A549 (cell line): ENCODE results near the gene PDIA3. TPM values are rescaled to one million over a fixed set of nuclear protein-coding genes. Genes with fewer than 3 reads are reported as not detected.
A peak's percentile ranks its signal among the peaks of the same experiment; 100 is the strongest.
"Not testable (repeated sequence)": the region's sequence is repeated elsewhere in the genome, so short reads cannot be mapped to it uniquely, and the experiment has no call there.

Experiments used
- ATAC-seq, 2 experiments: fragments of 200-7000 bp in 1 of 2; fragments of >200 bp in 1 of 2; cut with Nextera tagmentation in 1 of 2; cut with Tn5 transposase in 1 of 2; 3 replicates each; pipeline versions ENCODE4 v1.8.0 to v1.9.1; 2018 to 2020; ENCODE audit warnings: mild to moderate bottlenecking in 1 of 2, moderate library complexity in 1 of 2
- CTCF ChIA-PET: fragments of 300-600 bp; sonication (Branson Sonifier 250); formaldehyde crosslinking; extraction: SDS; loops from one replicate; lab custom pipeline; 2021; ENCODE audit warnings: antibody characterized with exemption, inconsistent platforms; lab: Yijun Ruan, JAX
- POLR2A ChIA-PET: fragments of 350-600 bp; formaldehyde crosslinking; extraction: SDS; loops from one replicate; lab custom pipeline; 2021; ENCODE audit warnings: antibody characterized with exemption, inconsistent platforms; lab: Yijun Ruan, JAX
- DNase-seq, 2 experiments: peaks; one replicate each; pipeline versions ENCODE4 v3.0.0 to v3.0.0-alpha.2; 2011 to 2016; ENCODE audit warnings: low read depth in 1 of 2, low spot score in 1 of 2
- FAIRE-seq: peaks from 2 replicates; lab custom pipeline; 2011; peaks lifted over from hg19 to GRCh38; lab: Jason Lieb, UNC
- H3K27ac ChIP-seq, 2 experiments: fragments of >200 bp; sonication (Bioruptor Twin); formaldehyde crosslinking; 3 replicates each; pipeline ENCODE4 v1.5.1; 2016 to 2017
- H3K4me1 ChIP-seq: fragments of >200 bp; sonication (Bioruptor Twin); formaldehyde crosslinking; 3 replicates; pipeline ENCODE4 v1.6.1; 2016
- H3K4me2 ChIP-seq: fragments of >200 bp; sonication (Bioruptor Twin); formaldehyde crosslinking; 3 replicates; pipeline ENCODE4 v1.6.1; 2016
- H3K4me3 ChIP-seq: fragments of >200 bp; sonication (Bioruptor Twin); formaldehyde crosslinking; 3 replicates; pipeline ENCODE4 v1.5.1; 2016
- H3K9me3 ChIP-seq: fragments of >200 bp; sonication (Bioruptor Twin); formaldehyde crosslinking; 3 replicates; pipeline ENCODE4 v1.6.1; 2016
- BCL3 ChIP-seq: fragments of >200 bp; sonication (Bioruptor Twin); formaldehyde crosslinking; IDR thresholded peaks from 3 replicates; pipeline ENCODE4 v1.6.1; 2016
- CBX2 ChIP-seq: fragments of 200-600 bp; sonication (generic); IDR thresholded peaks from 2 replicates; pipeline ENCODE4 v1.6.1; 2016; ENCODE audit warnings: low read depth, mild to moderate bottlenecking, borderline replicate concordance
- CBX8 ChIP-seq: fragments of 200-600 bp; sonication (generic); IDR thresholded peaks from 2 replicates; pipeline ENCODE4 v1.6.1; 2016
- CEBPB ChIP-seq, 2 experiments: fragments of >200 bp in 1 of 2; sonication (Bioruptor Twin) in 1 of 2; formaldehyde crosslinking in 1 of 2; IDR thresholded peaks; 2 replicates each; pipeline ENCODE4 v1.6.1; 2012 to 2016
- CHD4 ChIP-seq: fragments of 200-600 bp; sonication (generic); IDR thresholded peaks from 2 replicates; pipeline ENCODE4 v1.6.1; 2016; ENCODE audit warnings: antibody characterized with exemption, mild to moderate bottlenecking, borderline replicate concordance
- E2F6 ChIP-seq: IDR thresholded peaks from 2 replicates; pipeline ENCODE4 v1.6.1; 2012; ENCODE audit warnings: low read depth, borderline replicate concordance
- EP300 ChIP-seq, 2 experiments: fragments of >200 bp; sonication (Bioruptor Twin); formaldehyde crosslinking; IDR thresholded peaks; 2 replicates in 1 of 2; 3 replicates in 1 of 2; pipeline ENCODE4 v1.6.1; 2016 to 2017
- FOSL2 ChIP-seq, 2 experiments: fragments of 450-650 bp in 1 of 2; fragments of >200 bp in 1 of 2; sonication (Bioruptor Twin) in 1 of 2; formaldehyde crosslinking; IDR thresholded peaks; 2 replicates each; pipeline versions ENCODE4 v1.5.0 to v1.6.1; 2016 to 2020; ENCODE audit warnings: mild to moderate bottlenecking in 1 of 2, moderate library complexity in 1 of 2
- HDAC2 ChIP-seq: fragments of 200-600 bp; sonication (generic); IDR thresholded peaks from 2 replicates; pipeline ENCODE4 v1.6.1; 2016
- HOXB13 ChIP-seq: fragments of 250-450 bp; sonication (Bioruptor Pico); IDR thresholded peaks from 2 replicates; pipeline ENCODE4 v1.5.0; 2020; ENCODE audit warnings: low read depth, mild to moderate bottlenecking, moderate library complexity
- JUN ChIP-seq, 2 experiments: fragments of >200 bp; sonication (Bioruptor Twin); formaldehyde crosslinking; IDR thresholded peaks; 2 replicates in 1 of 2; 3 replicates in 1 of 2; pipeline ENCODE4 v1.6.1; 2016 to 2017
- JUNB ChIP-seq: fragments of >200 bp; sonication (Bioruptor Twin); formaldehyde crosslinking; IDR thresholded peaks from 2 replicates; pipeline ENCODE4 v1.6.1; 2016
- KDM5A ChIP-seq: fragments of 200-600 bp; sonication (generic); IDR thresholded peaks from 2 replicates; pipeline ENCODE4 v1.6.1; 2016; ENCODE audit warnings: antibody characterized with exemption, mild to moderate bottlenecking
- MAX ChIP-seq: IDR thresholded peaks from 2 replicates; pipeline ENCODE4 v1.6.1; 2012
- MAZ ChIP-seq: fragments of 150-350 bp; IDR thresholded peaks from 2 replicates; pipeline ENCODE4 v1.6.1; 2014; ENCODE audit warnings: antibody characterized with exemption, low read depth, low read length, borderline replicate concordance
- NFE2L2 ChIP-seq: fragments of 150-350 bp; conservative IDR thresholded peaks from 2 replicates; pipeline ENCODE4 v1.6.1; 2014; ENCODE audit warnings: low read length
- NPAS2 ChIP-seq: fragments of 250-450 bp; sonication (Bioruptor Pico); IDR thresholded peaks from 2 replicates; pipeline ENCODE4 v1.8.0; 2022; ENCODE audit warnings: mild to moderate bottlenecking, moderate library complexity, borderline replicate concordance
- RAD21 ChIP-seq, 2 experiments: fragments of >200 bp in 1 of 2; sonication (Bioruptor Twin) in 1 of 2; formaldehyde crosslinking in 1 of 2; IDR thresholded peaks in 1 of 2; conservative IDR thresholded peaks in 1 of 2; 2 replicates in 1 of 2; 3 replicates in 1 of 2; pipeline ENCODE4 v1.6.1; 2012 to 2018; ENCODE audit warnings: inconsistent platforms in 1 of 2
- RARB ChIP-seq: fragments of 250-450 bp; sonication (Bioruptor Pico); IDR thresholded peaks from 2 replicates; pipeline ENCODE4 v1.8.0; 2021; ENCODE audit warnings: mild to moderate bottlenecking, moderate library complexity
- RCOR1 ChIP-seq: fragments of 150-350 bp; IDR thresholded peaks from 2 replicates; pipeline ENCODE4 v1.6.1; 2014; ENCODE audit warnings: antibody characterized with exemption, low read length, low read depth
- SMC3 ChIP-seq: fragments of >200 bp; sonication (Bioruptor Twin); formaldehyde crosslinking; IDR thresholded peaks from 3 replicates; pipeline ENCODE4 v1.6.1; 2018; ENCODE audit warnings: inconsistent platforms
- TFCP2L1 ChIP-seq: fragments of 250-450 bp; sonication (Bioruptor Pico); IDR thresholded peaks from 2 replicates; pipeline ENCODE4 v1.5.0; 2021; ENCODE audit warnings: mild to moderate bottlenecking
- ZFP36 ChIP-seq: fragments of 450-650 bp; IDR thresholded peaks from 2 replicates; pipeline ENCODE4 v1.6.1; 2014; ENCODE audit warnings: borderline replicate concordance; ENCODE audit not compliant: partially characterized antibody
- ZNF302 ChIP-seq: fragments of 250-450 bp; sonication (Bioruptor Pico); IDR thresholded peaks from 2 replicates; pipeline ENCODE4 v1.9.0; 2021; ENCODE audit warnings: inconsistent platforms, mild to moderate bottlenecking, moderate library complexity
- ZSCAN20 ChIP-seq: fragments of 250-450 bp; sonication (Bioruptor Pico); IDR thresholded peaks from 2 replicates; pipeline ENCODE4 v1.8.0; 2022; ENCODE audit warnings: mild to moderate bottlenecking, moderate library complexity
- WGBS: methylation state at CpG from one replicate; pipeline ENCODE4 v1.1.6; 2017; ENCODE audit errors: missing lambda C conversion rate; 5-methylcytosine and 5-hydroxymethylcytosine counted together
- polyA plus RNA-seq, 4 experiments: library from polyadenylated mRNA; depleted of rRNA in 3 of 4; stranded (reverse); fragments of >200 nt; fragmentation: RNase III in 1 of 4; extraction: RNeasy Plus Mini Kit Qiagen cat#74134 plus additional on column Dnase treatment in 1 of 4; gene quantifications; 2 replicates in 3 of 4; 3 replicates in 1 of 4; pipeline ENCODE4 v1.2.3, GENCODE V29; 2011 to 2017
- TF ChIP-seq, protein P1 (sequence below): IDR thresholded peaks from 2 replicates; pipeline ENCODE4 v1.6.1; 2012
- TF ChIP-seq, protein P2 (sequence below): fragments of 450-650 bp; IDR thresholded peaks from 2 replicates; pipeline ENCODE4 v1.6.1; 2014; ENCODE audit warnings: antibody characterized with exemption

The PDIA3 gene
- polyA plus RNA-seq, 2 of the 4 experiments (the other 2 are of a cell fraction) = 208 to 257 TPM

GRCh38 chr15:43735416-43735815 is 10.8 kb upstream of the PDIA3 start:
- no peak for ATAC-seq
- no peak for FAIRE-seq
- WGBS = 67% methylated on average over 6 of the region's 6 CpGs
- DNase-seq = no peak
- no peak overlapping the region for H3K27ac ChIP-seq
- TF ChIP-seq CHD4 = no peak
- TF ChIP-seq, protein P1, sequence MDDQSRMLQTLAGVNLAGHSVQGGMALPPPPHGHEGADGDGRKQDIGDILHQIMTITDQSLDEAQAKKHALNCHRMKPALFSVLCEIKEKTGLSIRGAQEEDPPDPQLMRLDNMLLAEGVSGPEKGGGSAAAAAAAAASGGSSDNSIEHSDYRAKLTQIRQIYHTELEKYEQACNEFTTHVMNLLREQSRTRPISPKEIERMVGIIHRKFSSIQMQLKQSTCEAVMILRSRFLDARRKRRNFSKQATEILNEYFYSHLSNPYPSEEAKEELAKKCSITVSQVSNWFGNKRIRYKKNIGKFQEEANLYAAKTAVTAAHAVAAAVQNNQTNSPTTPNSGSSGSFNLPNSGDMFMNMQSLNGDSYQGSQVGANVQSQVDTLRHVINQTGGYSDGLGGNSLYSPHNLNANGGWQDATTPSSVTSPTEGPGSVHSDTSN = no peak
- no peak for TF ChIP-seq NFE2L2
- TF ChIP-seq HDAC2 = no peak
- TF ChIP-seq TFCP2L1 (CRISPR knock-in tag) = no peak
- TF ChIP-seq HOXB13 (CRISPR knock-in tag) = no peak
- no peak for TF ChIP-seq MAX
- TF ChIP-seq SMC3 = no peak
- no peak for TF ChIP-seq KDM5A
- TF ChIP-seq RAD21 (conservative IDR thresholded peaks at IDR 0.05 in 1 of 2, IDR thresholded peaks at IDR 0.05 in 1 of 2) = no peak
- TF ChIP-seq RARB (CRISPR knock-in tag) = no peak
- no peak for TF ChIP-seq CBX2
- TF ChIP-seq CBX8 = no peak
- no peak for TF ChIP-seq ZFP36
- no peak for TF ChIP-seq ZSCAN20 (CRISPR knock-in tag)
- no peak for TF ChIP-seq CEBPB (IDR thresholded peaks at IDR 0.05)
- ChIA-PET POLR2A (no interaction called here), CTCF (no interaction called here)
- no peaks in the 10 kb centered on the region for H3K4me1 ChIP-seq
- no peaks in the 10 kb centered on the region for H3K9me3 ChIP-seq
- H3K4me3 ChIP-seq = no peak overlapping the region
- H3K4me2 ChIP-seq = no peak overlapping the region

DNA sequence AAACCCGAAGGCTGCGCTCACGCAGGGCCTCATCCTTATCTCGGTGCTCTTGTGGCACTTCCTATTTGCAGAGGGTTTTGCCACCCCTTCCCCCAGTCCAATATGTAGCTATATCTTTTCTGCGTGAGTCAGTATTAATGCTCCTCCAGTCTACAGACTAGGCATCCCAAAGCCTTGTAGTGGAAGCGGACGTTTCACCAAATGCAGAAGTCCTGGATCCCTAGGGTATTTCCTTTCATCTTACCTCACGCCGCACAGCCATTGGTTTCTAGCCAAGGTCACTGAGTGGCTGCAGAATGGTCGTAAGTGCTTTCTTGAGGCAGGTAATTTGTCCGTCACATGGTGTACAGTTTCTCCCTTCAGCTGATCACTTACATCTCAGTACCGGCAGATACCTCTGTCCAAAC is 668 bp downstream of the PDIA3 start:
- ATAC-seq = peak; percentile 16 to 50; a peak in 5 of 6 replicates
- POLR2A ChIA-PET, FAIRE-seq, H3K4me1 ChIP-seq, CTCF ChIA-PET, H3K9me3 ChIP-seq: not testable (repeated sequence)
- peak in 1 of 2 experiments; percentile 28 for DNase-seq
- peak overlapping the region; percentile 81 for H3K4me2 ChIP-seq
- WGBS = 6% methylated on average over 9 of the region's 12 CpGs
- peak overlapping the region; percentile 90 to 99 for H3K27ac ChIP-seq
- peak overlapping the region; percentile 90 for H3K4me3 ChIP-seq

- no peak for FAIRE-seq
- no peak for ATAC-seq
- no peak for TF ChIP-seq E2F6
- TF ChIP-seq JUNB = no peak
- TF ChIP-seq CBX8 = no peak
- TF ChIP-seq ZNF302 = no peak
- TF ChIP-seq CHD4 = no peak
- no peak for TF ChIP-seq SMC3
- TF ChIP-seq HDAC2 = no peak
- TF ChIP-seq, protein P2, sequence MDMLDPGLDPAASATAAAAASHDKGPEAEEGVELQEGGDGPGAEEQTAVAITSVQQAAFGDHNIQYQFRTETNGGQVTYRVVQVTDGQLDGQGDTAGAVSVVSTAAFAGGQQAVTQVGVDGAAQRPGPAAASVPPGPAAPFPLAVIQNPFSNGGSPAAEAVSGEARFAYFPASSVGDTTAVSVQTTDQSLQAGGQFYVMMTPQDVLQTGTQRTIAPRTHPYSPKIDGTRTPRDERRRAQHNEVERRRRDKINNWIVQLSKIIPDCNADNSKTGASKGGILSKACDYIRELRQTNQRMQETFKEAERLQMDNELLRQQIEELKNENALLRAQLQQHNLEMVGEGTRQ = no peak
- no peak for TF ChIP-seq FOSL2 (IDR thresholded peaks at IDR 0.05)
- TF ChIP-seq FOSL2 (CRISPR knock-in tag; IDR thresholded peaks at IDR 0.05) = no peak
- no peak for TF ChIP-seq MAX
- TF ChIP-seq BCL3 = no peak
- TF ChIP-seq, protein P1 = no peak
- TF ChIP-seq RCOR1 = no peak
- TF ChIP-seq EP300 (IDR thresholded peaks at IDR 0.05) = no peak
- TF ChIP-seq RAD21 (conservative IDR thresholded peaks at IDR 0.05 in 1 of 2, IDR thresholded peaks at IDR 0.05 in 1 of 2) = no peak
- no peak for TF ChIP-seq RARB (CRISPR knock-in tag)
- TF ChIP-seq NPAS2 = no peak
- TF ChIP-seq HOXB13 (CRISPR knock-in tag) = no peak
- no peak for TF ChIP-seq MAZ
- no peak for TF ChIP-seq JUN (IDR thresholded peaks at IDR 0.05)
- TF ChIP-seq, all 56 proteins: peak for 0
- Histone ChIP-seq H3K4me1 (peaks cover 7% of the 10 kb centered on the region; the same call in 1 of the 3 replicates), H3K9me3 (no peaks in the 10 kb centered on the region), H3K27ac (0 out of 6 replicates have a peak overlapping the region, but pooled peaks of 1 of the 2 experiments have one; percentile 33), H3K4me3 (no peak overlapping the region), H3K4me2 (peak overlapping the region; percentile 81)
- WGBS = 83% methylated on average over 3 of the region's 3 CpGs
- CTCF ChIA-PET = interaction anchor here (0.6 to 1.1 kb wide), 2 partner anchors 28 to 678 kb away, joined by 3 read pairs; partner anchors contain the start of gene ELL3
- POLR2A ChIA-PET = no interaction called here
- no peak for DNase-seq
Measured at GRCh38 chr15:43748376-43748775, 2.1 kb downstream of the PDIA3 start.
